Measurements from ENCODE around the gene DNAJB2.
A peak's percentile ranks its signal among the peaks of the same experiment; 100 is the strongest.

DNAJB2 gene

DNA sequence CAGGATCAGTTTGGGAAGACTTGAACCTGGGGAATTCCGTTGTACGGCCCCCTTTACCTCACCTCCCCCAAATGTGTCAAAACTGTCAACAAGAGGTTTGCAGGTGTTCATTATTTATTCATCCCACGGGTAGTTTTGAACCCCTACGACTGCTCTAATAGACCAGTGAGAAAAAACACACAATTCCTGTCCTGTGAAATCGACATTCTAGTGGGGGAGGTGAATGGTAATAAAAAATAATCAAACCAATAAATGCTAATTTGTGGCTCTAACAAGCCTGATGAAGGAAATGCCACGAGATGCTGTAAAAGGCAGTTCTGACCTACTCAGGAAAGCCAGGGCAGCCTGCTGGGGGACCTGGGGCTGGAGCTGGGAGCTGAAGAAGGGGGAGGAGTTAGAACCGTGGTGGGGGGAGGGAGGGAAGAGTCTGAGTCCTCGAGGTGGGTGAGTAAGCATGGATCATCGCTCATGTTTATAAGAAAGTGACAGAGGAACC lies 463 bp upstream of the DNAJB2 start:
- in situ Hi-C loops (cut with HindIII; ENCODE audit: low sequenced_read_pairs) = no loop called here
- H3K4me3 ChIP-seq (ENCODE audit: low read depth, low read length) = peak overlapping the region; percentile 19
- TF ChIP-seq, protein P1, sequence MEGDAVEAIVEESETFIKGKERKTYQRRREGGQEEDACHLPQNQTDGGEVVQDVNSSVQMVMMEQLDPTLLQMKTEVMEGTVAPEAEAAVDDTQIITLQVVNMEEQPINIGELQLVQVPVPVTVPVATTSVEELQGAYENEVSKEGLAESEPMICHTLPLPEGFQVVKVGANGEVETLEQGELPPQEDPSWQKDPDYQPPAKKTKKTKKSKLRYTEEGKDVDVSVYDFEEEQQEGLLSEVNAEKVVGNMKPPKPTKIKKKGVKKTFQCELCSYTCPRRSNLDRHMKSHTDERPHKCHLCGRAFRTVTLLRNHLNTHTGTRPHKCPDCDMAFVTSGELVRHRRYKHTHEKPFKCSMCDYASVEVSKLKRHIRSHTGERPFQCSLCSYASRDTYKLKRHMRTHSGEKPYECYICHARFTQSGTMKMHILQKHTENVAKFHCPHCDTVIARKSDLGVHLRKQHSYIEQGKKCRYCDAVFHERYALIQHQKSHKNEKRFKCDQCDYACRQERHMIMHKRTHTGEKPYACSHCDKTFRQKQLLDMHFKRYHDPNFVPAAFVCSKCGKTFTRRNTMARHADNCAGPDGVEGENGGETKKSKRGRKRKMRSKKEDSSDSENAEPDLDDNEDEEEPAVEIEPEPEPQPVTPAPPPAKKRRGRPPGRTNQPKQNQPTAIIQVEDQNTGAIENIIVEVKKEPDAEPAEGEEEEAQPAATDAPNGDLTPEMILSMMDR (IDR thresholded peaks at IDR 0.05; ENCODE audit: low read depth, low read length) = no peak
- no peak for DNase-seq (ENCODE audit: low read depth, low spot score)

DNA sequence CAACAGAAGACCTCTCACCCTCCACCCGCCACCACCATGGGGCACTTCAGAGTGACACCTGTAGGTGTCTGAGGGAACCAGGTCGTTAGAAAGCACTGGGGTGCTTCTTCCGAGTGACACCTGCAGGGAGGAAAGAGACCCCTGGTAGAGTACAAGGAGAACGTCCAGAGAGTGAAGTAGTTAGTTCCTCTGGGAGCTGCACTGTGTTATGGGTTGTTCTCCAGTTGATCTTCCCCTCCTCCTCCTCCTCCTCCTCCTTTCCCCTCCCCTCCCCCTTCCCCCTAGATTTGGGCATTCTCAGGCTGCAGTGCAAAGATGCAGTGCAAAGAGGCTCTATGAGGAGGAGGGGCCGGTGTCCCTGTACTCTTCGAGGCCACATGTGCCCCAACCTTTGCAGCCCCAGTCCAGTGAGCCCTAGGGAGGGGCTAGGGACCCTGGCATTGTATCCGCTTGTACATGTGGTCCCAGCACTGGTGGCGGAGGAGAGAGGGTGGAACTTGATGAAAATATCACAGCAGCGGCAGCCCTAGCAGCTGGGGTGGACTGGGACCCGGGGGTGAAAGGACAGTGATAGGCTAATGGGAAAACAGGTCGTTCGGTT lies 850 bp downstream of the DNAJB2 start:
- TF ChIP-seq, protein P1 (IDR thresholded peaks at IDR 0.05; ENCODE audit: low read depth, low read length) = no peak
- H3K4me3 ChIP-seq (ENCODE audit: low read depth, low read length) = peak overlapping the region; percentile 63
- no peak for DNase-seq (ENCODE audit: low read depth, low spot score)
- in situ Hi-C loops (cut with HindIII; ENCODE audit: low sequenced_read_pairs) = no loop called here

DNA sequence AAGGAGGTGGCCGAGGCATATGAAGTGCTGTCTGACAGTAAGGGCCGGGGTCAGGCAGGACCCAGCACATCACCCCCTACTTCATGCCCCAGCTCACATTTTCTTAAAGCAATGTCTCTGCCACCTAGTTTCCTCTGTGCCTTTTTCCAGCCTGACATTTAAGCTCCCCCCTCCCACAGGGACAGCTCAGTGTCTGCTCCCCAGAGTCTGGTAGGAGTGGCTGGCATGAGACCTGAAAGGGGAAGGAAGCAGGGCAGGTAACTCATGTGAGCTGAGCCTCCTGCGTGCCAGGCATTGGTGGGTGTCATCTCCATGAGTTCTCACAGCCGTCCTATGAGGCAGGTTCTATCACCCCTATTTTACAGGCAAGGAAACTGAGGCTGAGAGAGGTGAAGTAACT lies 1.5 kb downstream of the DNAJB2 start:
- no peak for DNase-seq (ENCODE audit: low read depth, low spot score)
- TF ChIP-seq, protein P1 (IDR thresholded peaks at IDR 0.05; ENCODE audit: low read depth, low read length) = no peak
- in situ Hi-C loops (cut with HindIII; ENCODE audit: low sequenced_read_pairs) = no loop called here
- no peak overlapping the region for H3K4me3 ChIP-seq (ENCODE audit: low read depth, low read length)

DNA sequence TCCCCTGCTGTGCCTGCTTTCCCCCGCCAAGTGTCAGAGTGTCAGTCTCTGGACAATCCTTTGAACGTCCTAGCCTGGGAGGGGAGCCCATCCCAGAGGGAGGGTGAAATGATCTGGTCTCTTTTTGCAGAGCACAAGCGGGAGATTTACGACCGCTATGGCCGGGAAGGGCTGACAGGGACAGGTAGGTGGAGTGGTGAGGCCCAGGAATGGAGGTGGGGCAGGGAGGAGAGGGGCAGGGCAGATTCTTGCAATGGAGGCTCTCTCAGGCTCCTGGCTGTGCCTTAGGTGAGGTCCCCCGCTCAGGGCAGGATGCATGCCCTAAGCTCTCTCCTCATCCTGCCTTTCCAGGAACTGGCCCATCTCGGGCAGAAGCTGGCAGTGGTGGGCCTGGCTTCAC lies 2.4 kb downstream of the DNAJB2 start:
- no peak overlapping the region for H3K4me3 ChIP-seq (ENCODE audit: low read depth, low read length)
- DNase-seq (ENCODE audit: low read depth, low spot score) = no peak
- TF ChIP-seq, protein P1 (IDR thresholded peaks at IDR 0.05; ENCODE audit: low read depth, low read length) = no peak
- in situ Hi-C loops (cut with HindIII; ENCODE audit: low sequenced_read_pairs) = no loop called here

DNA sequence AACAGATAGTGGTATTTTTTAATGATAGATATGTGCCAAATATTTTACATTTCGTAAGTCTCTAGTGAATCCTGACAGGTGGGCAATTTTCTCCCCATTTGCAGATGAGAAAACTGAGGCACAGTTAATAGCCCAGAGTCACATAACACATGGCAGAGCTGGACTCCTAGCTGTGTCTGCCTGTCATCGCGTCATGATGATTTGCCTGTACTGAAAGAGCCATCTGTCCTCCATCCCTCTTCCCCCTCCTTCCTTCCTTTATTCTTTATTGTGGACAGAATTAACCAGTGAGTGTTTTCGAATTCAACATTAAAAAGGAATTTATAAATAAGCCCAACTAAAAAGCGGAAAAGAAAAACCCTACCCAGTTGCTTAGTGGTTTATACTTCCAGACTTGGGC lies 3.2 kb downstream of the DNAJB2 start:
- no peak for DNase-seq (ENCODE audit: low read depth, low spot score)
- TF ChIP-seq, protein P1 (IDR thresholded peaks at IDR 0.05; ENCODE audit: low read depth, low read length) = no peak
- in situ Hi-C loops (cut with HindIII; ENCODE audit: low sequenced_read_pairs) = no loop called here
- H3K4me3 ChIP-seq (ENCODE audit: low read depth, low read length) = no peak overlapping the region

DNA sequence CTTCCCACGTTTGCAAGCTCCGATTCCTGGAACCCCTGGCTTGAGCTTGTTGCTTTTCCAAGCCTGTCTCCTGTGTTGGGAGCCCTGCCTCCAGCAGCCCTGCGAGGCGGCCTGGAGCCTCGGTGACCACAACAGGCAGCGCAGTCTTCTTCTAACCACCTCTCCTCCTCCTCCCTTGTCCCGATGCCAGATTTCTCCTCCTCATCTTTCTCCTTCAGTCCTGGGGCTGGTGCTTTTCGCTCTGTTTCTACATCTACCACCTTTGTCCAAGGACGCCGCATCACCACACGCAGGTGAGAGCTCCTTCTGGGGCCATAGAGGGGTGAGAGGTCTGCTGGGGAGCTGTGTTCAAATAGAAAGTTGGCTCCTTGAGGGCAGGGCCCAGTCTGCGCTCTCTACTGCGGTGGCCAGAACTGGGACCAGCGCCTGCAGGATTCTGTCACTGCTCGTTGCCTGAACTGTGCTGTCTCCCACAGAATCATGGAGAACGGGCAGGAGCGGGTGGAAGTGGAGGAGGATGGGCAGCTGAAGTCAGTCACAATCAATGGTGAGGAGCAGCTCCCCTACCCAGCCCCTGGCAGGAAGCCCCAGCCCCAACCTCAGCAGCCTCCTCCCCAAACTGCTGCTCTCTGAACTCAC lies 3.9 kb downstream of the DNAJB2 start:
- no peak overlapping the region for H3K4me3 ChIP-seq (ENCODE audit: low read depth, low read length)
- in situ Hi-C loops (cut with HindIII; ENCODE audit: low sequenced_read_pairs) = no loop called here
- no peak for DNase-seq (ENCODE audit: low read depth, low spot score)
- TF ChIP-seq, protein P1 (IDR thresholded peaks at IDR 0.05; ENCODE audit: low read depth, low read length) = no peak
